Skin epidermis (tissue), 12 donors: Measurements from ENCODE around the gene AQP2.
A peak's percentile ranks its signal among the peaks of the same experiment; 100 is the strongest.

Experiments used
- H3K27ac ChIP-seq, 21 experiments: fragments of 200-600 bp; sonication (generic) in 11 of 21; one replicate each; pipeline ENCODE4 v1.5.0; 2020; ENCODE audit warnings: mild to moderate bottlenecking in 3 of 21, inconsistent platforms in 2 of 21, moderate library complexity in 2 of 21
- H3K4me3 ChIP-seq, 7 experiments: fragments of 200-600 bp; sonication (generic) in 2 of 7; one replicate each; pipeline ENCODE4 v1.5.0; 2020; ENCODE audit warnings: inconsistent platforms in 2 of 7, mild to moderate bottlenecking in 2 of 7, moderate library complexity in 1 of 7

The AQP2 gene, protein sequence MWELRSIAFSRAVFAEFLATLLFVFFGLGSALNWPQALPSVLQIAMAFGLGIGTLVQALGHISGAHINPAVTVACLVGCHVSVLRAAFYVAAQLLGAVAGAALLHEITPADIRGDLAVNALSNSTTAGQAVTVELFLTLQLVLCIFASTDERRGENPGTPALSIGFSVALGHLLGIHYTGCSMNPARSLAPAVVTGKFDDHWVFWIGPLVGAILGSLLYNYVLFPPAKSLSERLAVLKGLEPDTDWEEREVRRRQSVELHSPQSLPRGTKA

DNA sequence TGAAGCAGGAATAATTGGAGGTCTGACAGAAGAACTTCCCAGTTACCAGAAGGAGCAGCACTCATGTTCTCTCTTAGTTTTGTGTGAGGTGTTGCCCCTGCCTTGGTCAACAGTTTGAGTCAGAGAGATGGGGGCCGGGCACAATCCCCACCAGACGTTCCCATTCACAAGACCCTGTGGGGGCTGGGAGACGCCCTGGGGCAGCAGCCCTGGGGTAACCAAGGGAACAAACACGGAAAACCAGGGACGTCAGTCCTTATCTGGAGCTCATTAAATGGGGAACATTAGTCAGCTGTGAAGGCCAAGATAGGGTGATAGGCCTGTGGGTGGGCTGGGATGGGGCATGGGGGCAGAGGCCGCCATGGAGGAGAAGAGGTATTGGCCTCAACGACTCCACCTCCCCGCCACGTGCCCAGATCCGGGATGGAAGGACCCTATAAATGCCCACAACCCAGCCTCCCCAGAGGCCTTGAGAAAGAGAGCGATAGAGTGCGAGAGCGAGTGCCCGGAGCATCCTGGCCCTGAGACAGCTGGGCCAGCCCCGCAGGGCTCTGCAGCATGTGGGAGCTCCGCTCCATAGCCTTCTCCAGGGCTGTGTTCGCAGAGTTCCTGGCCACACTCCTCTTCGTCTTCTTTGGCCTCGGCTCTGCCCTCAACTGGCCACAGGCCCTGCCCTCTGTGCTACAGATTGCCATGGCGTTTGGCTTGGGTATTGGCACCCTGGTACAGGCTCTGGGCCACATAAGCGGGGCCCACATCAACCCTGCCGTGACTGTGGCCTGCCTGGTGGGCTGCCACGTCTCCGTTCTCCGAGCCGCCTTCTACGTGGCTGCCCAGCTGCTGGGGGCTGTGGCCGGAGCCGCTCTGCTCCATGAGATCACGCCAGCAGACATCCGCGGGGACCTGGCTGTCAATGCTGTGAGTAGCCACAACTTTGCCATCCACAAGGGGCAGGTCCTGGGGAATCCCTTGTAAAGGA lies at the start of gene AQP2:
Gene AQP2, plus strand, starts transcription at position 465 of the 979 bp plus-strand sequence. Its CDS starts 94 bp downstream, at position 559.
- Histone ChIP-seq H3K27ac (no peak within 1 kb of the TSS), H3K4me3 (no peak within 1 kb of the TSS)

GRCh38 chr12:49901026-49901425 lies 49.5 kb upstream of the AQP2 start:
- Histone ChIP-seq H3K4me3 (no peak overlapping the region), H3K27ac (no peak overlapping the region)

DNA sequence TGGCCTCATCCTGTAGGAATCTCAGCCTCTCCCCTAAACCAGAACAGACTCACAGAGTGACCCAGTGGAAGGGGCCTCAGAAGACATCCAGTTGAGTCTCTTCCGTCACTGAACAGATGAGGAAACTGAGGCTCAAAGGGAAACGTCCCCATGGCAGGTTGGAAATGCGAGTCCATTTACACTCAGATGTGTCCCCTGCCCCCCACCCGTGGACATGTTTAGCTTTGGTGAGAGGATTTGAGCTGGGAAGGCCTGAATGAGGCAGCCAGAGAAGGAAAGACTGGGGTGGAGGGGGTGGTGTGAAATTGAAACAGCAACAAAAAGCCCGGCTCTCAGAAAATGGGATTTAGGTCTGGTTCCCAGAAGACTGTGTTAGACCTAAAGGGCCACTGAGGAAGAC lies 48.6 kb upstream of the AQP2 start:
- no peak overlapping the region for H3K4me3 ChIP-seq
- no peak overlapping the region for H3K27ac ChIP-seq

DNA sequence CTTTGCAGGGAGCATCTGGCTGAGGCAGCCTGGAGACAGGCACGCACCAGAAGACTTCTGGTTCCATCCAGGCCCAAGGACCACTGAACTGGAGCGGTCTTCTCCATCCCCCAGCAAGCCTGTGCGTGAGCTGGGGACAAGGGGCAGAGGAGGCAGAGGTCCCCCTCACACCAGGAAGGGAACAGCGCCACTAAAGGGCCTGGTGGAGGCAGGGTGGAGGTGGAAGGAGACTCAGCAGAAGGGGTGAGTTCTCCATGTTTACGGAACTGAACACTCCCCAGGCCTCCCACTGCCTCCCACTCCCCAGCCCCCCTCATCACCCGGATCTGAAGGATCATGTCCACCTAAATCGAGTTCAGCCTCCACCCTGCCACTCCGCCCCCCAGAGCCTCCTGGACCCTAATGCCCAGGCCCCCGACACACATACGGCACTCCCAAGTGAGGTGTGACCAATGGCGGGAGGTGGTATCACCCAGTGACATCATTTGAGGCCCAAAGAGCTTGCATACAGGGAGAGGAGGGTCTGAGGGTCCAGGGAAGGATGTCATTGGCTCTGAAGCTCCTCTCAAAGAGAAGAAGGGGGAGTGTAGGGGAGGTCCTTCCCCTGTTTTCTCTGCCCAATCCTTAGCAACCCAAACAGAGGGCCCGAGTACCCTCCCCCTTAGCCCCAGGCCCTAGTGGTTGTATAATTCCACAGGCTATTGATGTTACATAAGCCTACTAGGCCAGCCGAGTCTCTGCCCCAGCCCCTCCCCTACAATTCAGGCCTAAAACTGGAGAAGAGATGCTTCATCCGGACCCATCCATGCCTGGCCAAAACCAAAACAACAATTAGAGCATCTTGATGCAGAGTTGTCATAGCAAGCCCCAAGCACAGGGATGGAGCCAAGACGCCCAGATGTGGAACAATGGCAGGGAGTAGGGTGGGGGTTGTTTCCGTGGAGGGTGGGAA lies 47.9 kb upstream of the AQP2 start:
- Histone ChIP-seq H3K4me3 (no peak overlapping the region), H3K27ac (peak overlapping the region in 1 of 21 experiments; percentile 71)

- Histone ChIP-seq H3K4me3 (peak overlapping the region in 2 of 7 experiments; percentile 22 to 35), H3K27ac (peak overlapping the region in 2 of 21 experiments; percentile 35 to 71)
These were observed 47.2 kb upstream of the AQP2 start for GRCh38 chr12:49903351-49903699.

- Histone ChIP-seq H3K27ac (peak within 1 kb of the TSS in 3 of 21 experiments; percentile 32 to 71 (median 35)), H3K4me3 (peak within 1 kb of the TSS; percentile 15 to 35 (median 22))
These were observed 46.7 kb upstream of the AQP2 start, which contains the start of gene FAIM2 for GRCh38 chr12:49903700-49904423. Gene FAIM2 (minus strand): TSS chr12:49903900. CDS start chr12:49903792, 108 bp downstream.

- Histone ChIP-seq H3K27ac (no peak overlapping the region), H3K4me3 (no peak overlapping the region)
These were observed 45.9 kb upstream of the AQP2 start for GRCh38 chr12:49904601-49905000.

DNA sequence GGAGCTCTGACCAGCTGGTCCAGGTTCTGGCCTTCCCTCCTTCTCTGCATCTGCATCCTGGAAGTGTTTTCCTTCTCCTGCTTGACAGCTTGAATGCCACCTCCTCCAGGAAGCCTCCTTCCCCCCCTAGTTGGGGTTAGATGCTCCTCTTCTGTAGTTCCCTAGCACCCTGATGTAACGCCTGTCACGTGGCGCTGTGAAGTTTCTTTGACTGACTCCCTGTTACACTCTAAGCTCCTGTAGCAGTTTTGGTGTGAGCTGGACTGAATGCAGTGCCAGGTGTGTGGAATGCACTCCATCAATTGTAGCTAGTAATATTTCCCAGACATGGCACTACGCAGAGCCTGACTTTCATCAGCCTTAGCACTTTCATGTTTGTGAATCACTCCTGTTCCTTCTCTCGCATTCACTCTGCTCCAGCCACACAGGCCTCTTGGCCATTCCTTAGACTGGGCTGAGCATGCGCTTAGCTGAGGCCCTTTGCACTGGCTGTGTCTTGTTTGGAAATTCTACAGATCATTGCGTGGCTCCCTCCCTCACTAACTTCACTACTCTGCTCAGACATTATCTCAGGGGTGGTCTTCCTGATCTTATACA lies 44.7 kb upstream of the AQP2 start:
- no peak overlapping the region for H3K27ac ChIP-seq

GRCh38 chr12:49907352-49907751 lies 43.2 kb upstream of the AQP2 start:
- Histone ChIP-seq H3K27ac (no peak overlapping the region), H3K4me3 (no peak overlapping the region)

More for the DNA sequence above, 44.7 kb upstream of the AQP2 start:
- no peak overlapping the region for H3K4me3 ChIP-seq

- Histone ChIP-seq H3K27ac (peak overlapping the region in 1 of 21 experiments; percentile 37), H3K4me3 (no peak overlapping the region)
These were observed 41.2 kb upstream of the AQP2 start for GRCh38 chr12:49909356-49909755.

DNA sequence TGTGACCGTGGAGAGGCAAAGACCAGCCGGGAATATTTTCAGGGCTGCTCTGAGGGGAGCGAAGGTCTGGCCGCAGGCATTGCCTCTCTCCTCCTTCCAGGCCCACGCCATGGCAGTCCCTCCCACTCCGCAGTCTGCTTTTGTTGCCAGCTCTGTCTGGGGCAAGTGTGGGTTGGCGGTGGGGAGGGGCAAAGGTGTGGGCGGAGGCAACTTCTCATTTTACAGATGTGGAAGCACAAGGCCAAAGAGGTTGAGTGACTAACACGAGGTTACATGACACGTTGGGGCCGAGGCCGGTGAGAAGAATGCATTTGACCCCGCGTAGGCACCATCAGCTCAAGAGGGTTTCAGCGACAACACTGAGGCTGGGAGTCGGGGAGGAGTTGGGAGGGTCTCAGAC lies 40.7 kb upstream of the AQP2 start:
- H3K4me3 ChIP-seq, result no peak overlapping the region
- H3K27ac ChIP-seq, result no peak overlapping the region

- no peak overlapping the region for H3K27ac ChIP-seq
These were observed 40.0 kb upstream of the AQP2 start for GRCh38 chr12:49910331-49911212.

GRCh38 chr12:49911213-49911605 lies 39.3 kb upstream of the AQP2 start:
- Histone ChIP-seq H3K27ac (no peak overlapping the region), H3K4me3 (no peak overlapping the region)

More at GRCh38 chr12:49910331-49911212, 40.0 kb upstream of the AQP2 start:
- no peak overlapping the region for H3K4me3 ChIP-seq

DNA sequence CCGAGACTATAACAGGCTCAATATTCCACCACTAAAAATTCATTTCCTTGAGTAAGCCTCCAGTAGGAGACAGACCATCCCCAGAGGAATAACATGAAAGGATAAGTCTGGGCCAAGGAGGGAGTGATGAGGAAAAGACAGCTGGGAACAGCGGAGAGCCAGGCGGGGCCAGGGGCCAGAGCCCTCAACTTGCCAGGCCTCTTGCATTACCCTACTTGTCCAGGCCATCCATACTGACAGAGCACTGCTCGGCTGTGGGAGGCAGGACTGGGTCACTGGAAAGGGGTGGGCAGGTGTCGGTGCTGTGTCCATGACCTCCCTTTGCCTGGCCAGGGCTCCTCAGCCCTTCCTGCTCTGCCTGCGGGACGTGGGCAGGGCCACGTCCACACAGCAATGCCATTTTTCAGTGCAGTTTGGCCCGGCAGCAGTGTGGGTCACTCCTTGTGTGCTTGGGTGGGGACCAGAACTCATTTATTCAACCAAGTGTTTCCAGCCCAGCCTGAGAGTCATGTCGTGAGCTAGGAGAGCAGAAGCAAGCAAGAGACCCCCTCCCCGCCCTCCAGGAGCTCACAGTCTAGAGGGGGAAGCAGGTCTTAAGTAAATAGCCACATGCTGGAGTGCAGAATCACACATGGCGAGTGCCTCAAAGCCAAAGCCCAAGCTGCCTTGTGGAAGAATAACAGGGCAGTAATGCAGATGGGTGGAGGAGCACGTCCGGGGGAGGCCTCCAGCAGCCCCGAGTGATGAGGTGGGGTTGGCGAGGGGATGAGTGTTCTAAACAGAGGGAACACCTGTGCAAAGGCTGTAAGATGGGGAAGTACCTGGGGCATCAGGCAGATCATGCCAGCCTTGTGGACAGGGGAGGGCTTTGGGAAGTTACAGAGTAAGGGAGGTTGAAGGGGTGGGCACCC lies 37.9 kb upstream of the AQP2 start:
- H3K4me3 ChIP-seq, result no peak overlapping the region
- no peak overlapping the region for H3K27ac ChIP-seq

DNA sequence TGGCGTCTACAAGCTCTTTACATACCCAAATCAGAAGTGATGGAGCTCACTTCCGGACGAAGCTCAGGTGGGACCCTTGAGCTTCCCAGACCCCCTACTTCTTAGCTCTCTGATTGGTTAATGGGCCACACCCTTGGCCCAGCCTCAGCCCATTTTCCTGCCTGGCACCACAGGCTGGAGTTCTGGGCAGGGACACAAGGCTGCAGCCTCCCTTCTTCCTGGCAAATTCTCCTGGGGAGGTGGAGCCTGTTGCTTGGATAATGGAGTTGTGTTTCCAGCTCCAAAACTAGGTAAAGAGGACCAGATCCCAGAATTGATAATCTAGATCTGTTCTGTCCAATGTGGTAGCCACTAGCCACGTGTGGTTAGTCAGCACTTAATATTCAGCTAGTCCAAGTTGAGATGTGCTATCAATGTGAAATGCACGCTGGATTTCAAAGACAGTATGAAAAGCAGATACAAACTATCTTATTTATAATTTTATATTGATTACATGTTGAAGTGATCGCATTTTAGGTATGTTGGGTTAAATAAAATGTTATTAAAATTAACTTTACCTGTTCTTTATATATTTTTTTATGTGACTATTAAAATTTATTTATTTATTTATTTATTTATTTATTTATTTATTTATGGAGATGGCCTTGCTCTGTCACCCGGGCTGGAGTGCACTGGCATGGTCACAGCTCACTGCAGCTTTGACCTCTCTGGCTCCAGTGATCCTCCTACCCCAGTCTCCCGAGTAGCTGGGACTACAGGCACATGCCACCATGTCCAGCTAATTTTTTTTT lies 34.2 kb upstream of the AQP2 start:
- H3K27ac ChIP-seq, result no peak overlapping the region

More for the DNA sequence above, 34.2 kb upstream of the AQP2 start:
- H3K4me3 ChIP-seq, result no peak overlapping the region
